ENCODE data around the gene RETREG3.
"Not testable (repeated sequence)": the region's sequence is repeated elsewhere in the genome, so short reads cannot be mapped to it uniquely, and the experiment has no call there.

The RETREG3 gene

DNA sequence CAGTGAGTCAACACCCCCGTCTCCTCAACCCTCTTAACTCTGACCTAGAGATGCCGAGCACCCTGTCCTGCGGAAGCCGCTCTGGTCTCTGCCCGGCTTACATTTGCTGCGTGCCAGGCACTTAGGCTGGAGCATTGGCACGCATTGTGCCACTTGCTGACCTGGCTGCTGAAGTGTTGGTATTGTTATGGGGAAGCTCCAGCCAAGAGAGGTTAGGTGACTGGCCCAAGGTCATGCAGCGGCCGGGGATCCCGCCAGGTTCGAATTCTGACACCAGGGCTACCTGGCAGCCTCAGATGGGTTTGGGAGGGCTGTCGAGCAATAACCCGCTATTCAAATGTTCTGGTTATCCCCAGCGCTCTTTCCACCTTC lies 61.5 kb downstream of the RETREG3 start:
- DNase-seq (ENCODE audit: low read depth) = no peak
- TF ChIP-seq, protein P1, sequence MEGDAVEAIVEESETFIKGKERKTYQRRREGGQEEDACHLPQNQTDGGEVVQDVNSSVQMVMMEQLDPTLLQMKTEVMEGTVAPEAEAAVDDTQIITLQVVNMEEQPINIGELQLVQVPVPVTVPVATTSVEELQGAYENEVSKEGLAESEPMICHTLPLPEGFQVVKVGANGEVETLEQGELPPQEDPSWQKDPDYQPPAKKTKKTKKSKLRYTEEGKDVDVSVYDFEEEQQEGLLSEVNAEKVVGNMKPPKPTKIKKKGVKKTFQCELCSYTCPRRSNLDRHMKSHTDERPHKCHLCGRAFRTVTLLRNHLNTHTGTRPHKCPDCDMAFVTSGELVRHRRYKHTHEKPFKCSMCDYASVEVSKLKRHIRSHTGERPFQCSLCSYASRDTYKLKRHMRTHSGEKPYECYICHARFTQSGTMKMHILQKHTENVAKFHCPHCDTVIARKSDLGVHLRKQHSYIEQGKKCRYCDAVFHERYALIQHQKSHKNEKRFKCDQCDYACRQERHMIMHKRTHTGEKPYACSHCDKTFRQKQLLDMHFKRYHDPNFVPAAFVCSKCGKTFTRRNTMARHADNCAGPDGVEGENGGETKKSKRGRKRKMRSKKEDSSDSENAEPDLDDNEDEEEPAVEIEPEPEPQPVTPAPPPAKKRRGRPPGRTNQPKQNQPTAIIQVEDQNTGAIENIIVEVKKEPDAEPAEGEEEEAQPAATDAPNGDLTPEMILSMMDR (IDR thresholded peaks at IDR 0.05; ENCODE audit: control insufficient read depth, extremely low read depth, insufficient read depth) = no peak
- H3K4me3 ChIP-seq (ENCODE audit: low read depth, low read length) = no peak overlapping the region

- TF ChIP-seq, protein P1 (IDR thresholded peaks at IDR 0.05; ENCODE audit: control insufficient read depth, extremely low read depth, insufficient read depth) = no peak
- DNase-seq (ENCODE audit: low read depth) = no peak
Measured at GRCh38 chr17:42547001-42547461, 62.1 kb downstream of the RETREG3 start.

GRCh38 chr17:42545755-42546505 lies 63.2 kb downstream of the RETREG3 start:
- H3K4me3 ChIP-seq (ENCODE audit: low read depth, low read length); DNase-seq (ENCODE audit: low read depth): not testable (repeated sequence)

More at GRCh38 chr17:42547001-42547461, 62.1 kb downstream of the RETREG3 start:
- H3K4me3 ChIP-seq (ENCODE audit: low read depth, low read length) = no peak overlapping the region

- no peak overlapping the region for H3K4me3 ChIP-seq (ENCODE audit: low read depth, low read length)
- no peak for DNase-seq (ENCODE audit: low read depth)
- TF ChIP-seq, protein P1 (IDR thresholded peaks at IDR 0.05; ENCODE audit: control insufficient read depth, extremely low read depth, insufficient read depth) = no peak
Measured at GRCh38 chr17:42544874-42545283, 64.3 kb downstream of the RETREG3 start.

DNA sequence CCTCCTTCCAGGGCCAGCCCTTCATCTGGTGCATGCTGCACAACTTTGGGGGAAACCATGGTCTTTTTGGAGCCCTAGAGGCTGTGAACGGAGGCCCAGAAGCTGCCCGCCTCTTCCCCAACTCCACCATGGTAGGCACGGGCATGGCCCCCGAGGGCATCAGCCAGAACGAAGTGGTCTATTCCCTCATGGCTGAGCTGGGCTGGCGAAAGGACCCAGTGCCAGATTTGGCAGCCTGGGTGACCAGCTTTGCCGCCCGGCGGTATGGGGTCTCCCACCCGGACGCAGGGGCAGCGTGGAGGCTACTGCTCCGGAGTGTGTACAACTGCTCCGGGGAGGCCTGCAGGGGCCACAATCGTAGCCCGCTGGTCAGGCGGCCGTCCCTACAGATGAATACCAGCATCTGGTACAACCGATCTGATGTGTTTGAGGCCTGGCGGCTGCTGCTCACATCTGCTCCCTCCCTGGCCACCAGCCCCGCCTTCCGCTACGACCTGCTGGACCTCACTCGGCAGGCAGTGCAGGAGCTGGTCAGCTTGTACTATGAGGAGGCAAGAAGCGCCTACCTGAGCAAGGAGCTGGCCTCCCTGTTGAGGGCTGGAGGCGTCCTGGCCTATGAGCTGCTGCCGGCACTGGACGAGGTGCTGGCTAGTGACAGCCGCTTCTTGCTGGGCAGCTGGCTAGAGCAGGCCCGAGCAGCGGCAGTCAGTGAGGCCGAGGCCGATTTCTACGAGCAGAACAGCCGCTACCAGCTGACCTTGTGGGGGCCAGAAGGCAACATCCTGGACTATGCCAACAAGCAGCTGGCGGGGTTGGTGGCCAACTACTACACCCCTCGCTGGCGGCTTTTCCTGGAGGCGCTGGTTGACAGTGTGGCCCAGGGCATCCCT lies 65.7 kb downstream of the RETREG3 start:
- TF ChIP-seq, protein P1 (IDR thresholded peaks at IDR 0.05; ENCODE audit: control insufficient read depth, extremely low read depth, insufficient read depth) = no peak
- H3K4me3 ChIP-seq (ENCODE audit: low read depth, low read length) = no peak overlapping the region
- DNase-seq (ENCODE audit: low read depth) = no peak

DNA sequence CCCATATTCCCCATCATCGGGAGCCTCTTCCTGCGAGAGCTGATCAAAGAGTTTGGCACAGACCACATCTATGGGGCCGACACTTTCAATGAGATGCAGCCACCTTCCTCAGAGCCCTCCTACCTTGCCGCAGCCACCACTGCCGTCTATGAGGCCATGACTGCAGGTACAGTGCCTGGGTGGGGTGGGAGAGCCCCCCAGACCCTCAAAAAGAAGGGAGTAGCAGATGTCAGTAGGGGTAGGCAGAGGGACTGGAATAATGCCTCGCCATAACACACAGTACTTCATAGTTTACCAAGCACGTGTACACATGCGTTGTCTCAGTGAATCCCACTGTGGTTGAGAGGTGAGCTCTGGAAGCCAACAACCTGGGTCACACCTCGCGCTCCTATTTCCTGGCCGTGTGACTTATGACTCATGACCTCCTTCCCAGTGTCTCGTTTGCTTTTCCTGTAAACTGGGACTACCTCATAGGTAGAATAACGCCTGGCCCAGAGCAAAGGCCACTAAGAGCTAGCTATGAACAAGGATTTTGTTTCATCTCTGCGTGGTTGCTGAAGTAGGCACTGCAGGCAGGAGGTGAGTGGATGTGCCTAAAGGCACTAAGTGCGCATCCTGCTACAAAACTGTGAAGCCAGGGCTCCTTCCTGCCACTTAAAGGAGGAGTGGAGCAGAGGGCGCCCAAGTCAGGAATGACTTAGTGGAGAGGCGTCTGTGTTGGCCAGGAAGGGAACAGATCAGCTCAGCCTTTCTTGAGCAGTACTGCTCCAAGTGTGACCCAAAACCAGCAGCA lies 67.9 kb downstream of the RETREG3 start:
- H3K4me3 ChIP-seq (ENCODE audit: low read depth, low read length) = no peak overlapping the region
- peak; percentile 87 for DNase-seq (ENCODE audit: low read depth)
- TF ChIP-seq, protein P1 (IDR thresholded peaks at IDR 0.05; ENCODE audit: control insufficient read depth, extremely low read depth, insufficient read depth) = no peak

GRCh38 chr17:42540558-42540957 lies 68.6 kb downstream of the RETREG3 start:
- DNase-seq (ENCODE audit: low read depth); H3K4me3 ChIP-seq (ENCODE audit: low read depth, low read length): not testable (repeated sequence)

Data from LNCaP clone FGC (cell line).